Measurements from ENCODE around the gene GAS6. TPM values are rescaled to one million over a fixed set of nuclear protein-coding genes. Genes with fewer than 3 reads are reported as not detected.

GAS6 gene
- total RNA-seq, 2 experiments from 2014 or later = 0.82 to 0.92 TPM

DNA sequence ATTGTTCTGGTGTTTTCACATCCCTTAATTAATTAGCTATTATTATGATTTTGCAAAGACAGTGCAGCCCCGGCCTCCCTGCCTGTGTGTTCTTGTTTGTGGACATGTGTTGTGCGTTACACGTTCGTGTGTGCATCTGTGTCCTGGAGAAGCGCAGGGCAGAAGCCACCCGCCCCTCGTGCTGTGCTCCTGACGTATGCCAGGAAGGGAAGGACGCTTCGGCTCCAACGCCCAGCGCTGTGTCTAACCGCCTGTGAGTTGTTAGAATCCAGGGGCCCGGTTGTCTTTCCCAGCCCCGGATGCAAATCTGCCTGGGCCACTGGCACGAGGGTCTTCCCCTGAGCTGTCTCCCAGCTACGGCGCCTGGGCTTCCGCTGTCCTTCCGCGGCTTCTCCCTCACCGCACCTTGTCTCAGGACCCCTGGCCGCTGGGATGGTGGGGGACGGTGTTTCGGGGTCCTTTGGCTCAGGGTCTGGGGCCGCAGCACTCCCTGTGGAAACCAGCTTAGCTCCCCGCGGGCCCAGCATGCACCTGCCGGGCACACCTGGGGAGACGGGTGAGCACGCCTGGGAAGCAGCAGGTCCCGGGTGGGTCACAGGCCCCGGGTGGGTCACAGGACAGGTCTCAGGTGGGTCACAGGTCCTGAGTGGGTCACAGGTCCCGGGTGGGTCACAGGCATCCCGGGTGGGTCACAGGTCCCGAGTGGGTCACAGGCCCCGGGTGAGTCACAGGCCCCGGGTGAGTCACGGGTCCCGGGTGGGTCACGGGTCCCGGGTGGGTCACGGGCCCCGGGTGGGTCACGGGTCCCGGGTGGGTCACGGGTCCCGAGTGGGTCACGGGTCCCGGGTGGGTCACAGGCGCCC lies 51.5 kb downstream of the GAS6 start:
- H3K4me1 Mint-ChIP-seq = peaks cover 20% of the 10 kb centered on the region

DNA sequence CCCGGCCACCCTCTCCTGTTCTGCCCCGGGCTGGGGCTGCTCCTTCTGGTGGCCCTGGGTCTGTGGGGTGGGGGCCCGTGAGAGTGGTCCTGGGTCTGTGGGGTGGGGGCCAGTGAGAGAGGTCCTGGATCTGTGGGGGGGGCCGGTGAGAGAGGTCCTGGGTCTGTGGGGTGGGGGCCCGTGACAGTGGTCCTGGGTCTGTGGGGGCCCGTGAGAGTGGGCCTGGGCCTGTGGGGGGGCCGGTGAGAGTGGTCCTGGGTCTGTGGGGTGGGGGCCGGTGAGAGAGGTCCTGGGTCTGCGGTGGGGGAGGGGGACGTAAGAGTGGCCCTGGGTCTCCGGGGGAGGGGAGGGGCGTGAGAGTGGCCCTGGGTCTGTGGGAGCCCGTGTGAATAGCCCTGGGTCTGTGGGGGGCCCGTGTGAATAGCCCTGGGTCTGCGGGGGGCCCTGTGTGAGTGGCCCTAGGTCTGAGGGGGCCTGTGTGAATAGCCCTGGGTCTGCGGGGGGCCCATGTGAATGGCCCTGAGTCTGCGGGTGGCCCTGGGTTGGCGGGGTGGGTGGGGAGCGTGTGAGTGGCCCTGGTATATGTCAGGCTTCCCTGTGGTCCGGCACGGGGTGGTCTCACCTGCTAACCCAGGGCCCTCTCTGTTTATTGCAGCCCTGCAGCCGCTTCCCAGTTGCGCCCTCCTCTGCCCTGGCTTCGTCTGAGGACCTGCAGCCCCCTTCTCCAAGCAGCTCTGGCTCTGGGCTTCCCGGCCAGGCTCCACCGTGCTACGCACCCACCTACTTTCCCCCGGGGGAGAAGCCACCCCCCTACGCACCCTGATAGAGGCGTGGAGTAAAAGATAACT lies 52.6 kb downstream of the GAS6 start:
- Mint-ChIP-seq H3K27ac (no peak overlapping the region), H3K36me3 (ENCODE audit: low read depth) (peaks cover 6% of the 10 kb centered on the region), H3K9me3 (peaks cover 15% of the 10 kb centered on the region), H3K4me1 (peaks cover 11% of the 10 kb centered on the region), H3K4me3 (no peak overlapping the region), H3K27me3 (no peaks in the 10 kb centered on the region)
- ChIA-PET POLR2A (no interaction called here), CTCF (interaction anchor here (0.5 to 1.8 kb wide), 2 partner anchors 10 to 149 kb away, joined by 5 to 7 read pairs; no protein-coding TSS in a partner anchor)
- DNase-seq = no peak

More for the DNA sequence above, 51.5 kb downstream of the GAS6 start:
- Mint-ChIP-seq H3K4me3 (no peak overlapping the region), H3K36me3 (ENCODE audit: low read depth) (peaks cover 11% of the 10 kb centered on the region), H3K27ac (no peak overlapping the region), H3K27me3 (no peaks in the 10 kb centered on the region), H3K9me3 (peaks cover 15% of the 10 kb centered on the region)
- POLR2A ChIA-PET = no interaction called here
- CTCF ChIA-PET = interaction anchor here (0.5 to 3.5 kb wide), 3 partner anchors 8 to 148 kb away, joined by 5 to 19 read pairs (median 7); no protein-coding TSS in a partner anchor
- DNase-seq = no peak

GRCh38 chr13:113810640-113811039 lies 53.2 kb downstream of the GAS6 start:
- peaks cover 15% of the 10 kb centered on the region for H3K9me3 Mint-ChIP-seq
- H3K4me3 Mint-ChIP-seq = no peak overlapping the region
- peaks cover 4% of the 10 kb centered on the region for H3K4me1 Mint-ChIP-seq
- no peak for DNase-seq
- H3K27ac Mint-ChIP-seq = no peak overlapping the region
- H3K27me3 Mint-ChIP-seq = no peaks in the 10 kb centered on the region
- peaks cover 3% of the 10 kb centered on the region for H3K36me3 Mint-ChIP-seq (ENCODE audit: low read depth)
- CTCF ChIA-PET = no interaction called here
- POLR2A ChIA-PET = no interaction called here

DNA sequence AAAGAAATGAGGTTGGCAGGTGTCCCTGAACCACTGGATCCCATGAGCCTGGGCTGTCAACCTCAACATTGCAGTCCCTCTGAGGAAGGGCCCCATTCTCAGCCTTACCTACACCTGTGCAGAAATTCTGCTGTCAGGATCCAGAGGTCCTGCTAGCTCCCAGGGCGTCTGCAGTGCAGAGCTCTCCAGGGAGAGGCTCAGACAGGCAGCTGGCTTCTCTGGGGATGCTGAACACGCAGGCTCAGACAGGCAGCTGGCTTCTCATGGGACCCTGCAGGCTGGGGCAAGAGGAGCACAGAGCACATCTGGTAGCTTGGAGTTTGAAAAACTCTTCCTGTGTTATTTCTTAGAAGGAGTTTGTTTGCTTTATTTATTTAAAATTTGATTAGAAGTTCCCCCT lies 53.9 kb downstream of the GAS6 start:
- H3K4me1 Mint-ChIP-seq = no peaks in the 10 kb centered on the region
- CTCF ChIA-PET = interaction anchor here (0.6 to 0.9 kb wide), 2 partner anchors 15 to 480 kb away, joined by 3 to 6 read pairs; no protein-coding TSS in a partner anchor
- POLR2A ChIA-PET = no interaction called here
- H3K9me3 Mint-ChIP-seq = peaks cover 15% of the 10 kb centered on the region
- H3K27me3 Mint-ChIP-seq = no peaks in the 10 kb centered on the region
- H3K4me3 Mint-ChIP-seq = no peak overlapping the region
- H3K36me3 Mint-ChIP-seq (ENCODE audit: low read depth) = no peaks in the 10 kb centered on the region
- no peak for DNase-seq
- no peak overlapping the region for H3K27ac Mint-ChIP-seq

GRCh38 chr13:113808058-113808834 lies 55.6 kb downstream of the GAS6 start:
- Mint-ChIP-seq H3K36me3 (ENCODE audit: low read depth) (no peaks in the 10 kb centered on the region), H3K9me3 (peaks cover 15% of the 10 kb centered on the region), H3K4me1 (no peaks in the 10 kb centered on the region), H3K27ac (peak overlapping the region; percentile 46), H3K4me3 (no peak overlapping the region), H3K27me3 (no peaks in the 10 kb centered on the region)
- DNase-seq = no peak
- CTCF ChIA-PET = no interaction called here
- POLR2A ChIA-PET = no interaction called here

DNA sequence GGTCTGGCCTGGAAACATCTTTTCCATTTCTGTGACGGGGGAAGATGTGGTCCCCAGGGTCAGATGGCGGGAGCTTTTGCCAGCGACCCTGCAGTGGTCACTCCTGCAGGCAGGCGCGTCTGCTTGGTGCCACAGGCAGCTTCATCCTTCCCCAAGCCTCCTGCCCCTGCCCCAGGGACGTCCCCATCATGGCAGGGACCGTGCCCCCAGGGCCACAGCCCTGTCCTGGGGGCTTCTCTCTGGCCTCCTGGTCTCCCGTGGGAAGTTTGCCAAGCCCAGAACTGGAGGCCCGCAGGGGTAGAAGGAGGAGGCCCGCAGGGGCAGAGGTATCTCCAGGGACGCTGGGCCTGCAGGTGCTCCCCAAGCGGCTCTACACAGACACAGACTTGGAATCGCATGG lies 57.4 kb downstream of the GAS6 start:
- no peaks in the 10 kb centered on the region for H3K36me3 Mint-ChIP-seq (ENCODE audit: low read depth)
- no peak overlapping the region for H3K4me3 Mint-ChIP-seq
- peaks cover 15% of the 10 kb centered on the region for H3K9me3 Mint-ChIP-seq
- ChIA-PET CTCF (no interaction called here), POLR2A (no interaction called here)
- no peak overlapping the region for H3K27ac Mint-ChIP-seq
- no peak for DNase-seq
- no peaks in the 10 kb centered on the region for H3K4me1 Mint-ChIP-seq
- no peaks in the 10 kb centered on the region for H3K27me3 Mint-ChIP-seq

GRCh38 chr13:113806104-113806471 lies 57.8 kb downstream of the GAS6 start:
- Mint-ChIP-seq H3K27ac (no peak overlapping the region), H3K9me3 (peaks cover 15% of the 10 kb centered on the region), H3K4me1 (no peaks in the 10 kb centered on the region), H3K4me3 (no peak overlapping the region), H3K36me3 (ENCODE audit: low read depth) (no peaks in the 10 kb centered on the region), H3K27me3 (no peaks in the 10 kb centered on the region)
- no peak for DNase-seq
- CTCF ChIA-PET = no interaction called here
- POLR2A ChIA-PET = no interaction called here

- Mint-ChIP-seq H3K4me3 (no peak overlapping the region), H3K4me1 (no peaks in the 10 kb centered on the region), H3K27ac (no peak overlapping the region), H3K27me3 (no peaks in the 10 kb centered on the region), H3K9me3 (peaks cover 15% of the 10 kb centered on the region), H3K36me3 (ENCODE audit: low read depth) (no peaks in the 10 kb centered on the region)
- POLR2A ChIA-PET = no interaction called here
- DNase-seq = no peak
- CTCF ChIA-PET = interaction anchor here (1.7 kb wide), 1 partner anchor 9 kb away, joined by 4 read pairs; no protein-coding TSS in a partner anchor
Measured at GRCh38 chr13:113805431-113806103, 58.3 kb downstream of the GAS6 start.

DNA sequence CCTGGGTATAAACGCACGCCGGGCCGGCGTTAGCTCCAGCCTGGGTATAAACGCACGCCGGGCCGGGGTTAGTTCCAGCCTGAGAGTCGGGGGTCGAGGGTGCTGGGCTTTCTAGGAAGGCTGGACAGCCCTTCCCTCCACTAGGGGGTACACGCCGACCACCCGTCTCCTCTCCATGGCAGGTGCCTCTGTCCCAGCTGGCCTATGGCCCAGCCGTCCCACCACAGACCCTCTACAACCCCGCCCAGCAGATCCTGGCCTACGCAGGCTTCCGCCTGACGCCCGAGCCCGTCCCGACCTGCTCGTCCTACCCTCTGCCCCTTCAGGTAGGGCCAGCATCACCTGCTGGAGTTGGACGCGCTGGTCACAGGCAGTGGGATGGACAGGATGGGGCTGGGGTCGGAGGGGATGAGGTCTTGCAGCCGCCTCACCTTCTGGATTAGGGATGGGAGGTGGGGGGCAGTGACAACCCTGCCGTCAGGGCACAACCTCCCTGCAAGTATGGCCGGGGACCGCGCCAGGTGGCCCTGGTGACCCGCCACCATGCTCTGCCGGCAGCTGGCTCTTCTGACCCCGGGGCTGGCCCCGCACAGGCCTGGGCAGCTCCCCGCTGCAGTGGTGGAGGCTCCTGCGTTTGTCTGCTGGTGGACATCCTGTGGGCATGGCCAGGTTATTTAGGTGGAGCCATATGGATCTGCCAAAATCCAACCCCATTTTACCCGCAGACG lies 59.0 kb downstream of the GAS6 start:
- Mint-ChIP-seq H3K4me3 (no peak overlapping the region), H3K27me3 (no peaks in the 10 kb centered on the region), H3K27ac (no peak overlapping the region), H3K36me3 (ENCODE audit: low read depth) (no peaks in the 10 kb centered on the region), H3K4me1 (no peaks in the 10 kb centered on the region), H3K9me3 (peaks cover 12% of the 10 kb centered on the region)
- POLR2A ChIA-PET = no interaction called here
- CTCF ChIA-PET = interaction anchor here (1.7 kb wide), 1 partner anchor 10 kb away, joined by 4 read pairs; no protein-coding TSS in a partner anchor
- DNase-seq = no peak

- no peak for DNase-seq
- Mint-ChIP-seq H3K36me3 (ENCODE audit: low read depth) (no peaks in the 10 kb centered on the region), H3K27ac (no peak overlapping the region), H3K4me1 (no peaks in the 10 kb centered on the region), H3K9me3 (peaks cover 10% of the 10 kb centered on the region), H3K4me3 (no peak overlapping the region), H3K27me3 (no peaks in the 10 kb centered on the region)
- ChIA-PET POLR2A (no interaction called here), CTCF (interaction anchor here (1.7 kb wide), 1 partner anchor 10 kb away, joined by 4 read pairs; no protein-coding TSS in a partner anchor)
Measured at GRCh38 chr13:113804017-113804702, 59.7 kb downstream of the GAS6 start.

DNA sequence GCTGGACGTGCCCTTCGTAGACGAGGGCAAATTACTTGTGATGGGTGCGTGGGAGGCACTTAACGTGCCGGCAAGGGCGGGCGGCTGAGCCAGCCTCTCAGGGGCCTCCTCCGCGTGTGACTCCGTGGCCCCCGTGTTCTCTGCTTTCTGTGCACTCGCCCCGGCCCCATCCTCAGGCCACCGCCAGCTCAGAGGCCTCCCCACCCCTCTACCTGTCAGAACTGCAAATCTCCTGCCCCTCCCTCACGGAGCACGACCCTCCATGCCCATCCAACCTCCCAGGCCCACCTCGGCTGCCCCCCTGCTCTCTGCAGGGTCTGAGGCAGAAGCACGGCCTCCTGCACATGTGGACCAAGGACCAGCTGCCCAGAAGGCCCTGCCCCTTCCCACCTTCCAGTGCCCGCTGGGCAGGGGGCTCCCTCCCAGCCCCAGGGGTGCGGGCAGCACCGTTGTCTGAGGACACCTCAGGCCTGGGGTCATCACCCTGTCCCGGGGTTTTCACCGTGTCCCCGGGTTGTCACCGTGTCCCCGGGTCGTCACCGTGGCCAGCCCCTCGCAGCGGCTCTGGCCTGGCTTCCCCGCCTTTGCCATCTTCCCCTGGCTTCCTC lies 60.4 kb downstream of the GAS6 start:
- no peaks in the 10 kb centered on the region for H3K27me3 Mint-ChIP-seq
- no peaks in the 10 kb centered on the region for H3K4me1 Mint-ChIP-seq
- ChIA-PET CTCF (interaction anchor here (1.7 kb wide), 1 partner anchor 11 kb away, joined by 4 read pairs; no protein-coding TSS in a partner anchor), POLR2A (no interaction called here)
- H3K4me3 Mint-ChIP-seq = no peak overlapping the region
- DNase-seq = no peak
- peaks cover 7% of the 10 kb centered on the region for H3K9me3 Mint-ChIP-seq
- H3K36me3 Mint-ChIP-seq (ENCODE audit: low read depth) = no peaks in the 10 kb centered on the region
- H3K27ac Mint-ChIP-seq = no peak overlapping the region
